HTR-8/SVneo (cell line): ENCODE results near the gene PSORS1C2.

ENCODE experiments used
- DNase-seq: peaks from one replicate; pipeline ENCODE4 v3.0.0; 2011; ENCODE audit warnings: low spot score, mixed read lengths; ENCODE audit not compliant: insufficient read length
- FAIRE-seq: peaks from 2 replicates; lab custom pipeline; 2011; peaks lifted over from hg19 to GRCh38; lab: Jason Lieb, UNC

PSORS1C2 gene

GRCh38 chr6:31144296-31144969 lies 5.6 kb upstream of the PSORS1C2 start:
- no peak for FAIRE-seq
- no peak for DNase-seq

GRCh38 chr6:31143148-31143547 lies 4.3 kb upstream of the PSORS1C2 start:
- FAIRE-seq (no peak), DNase-seq (peak; percentile 42)

GRCh38 chr6:31142361-31142761 lies 3.5 kb upstream of the PSORS1C2 start:
- DNase-seq (no peak), FAIRE-seq (no peak)

GRCh38 chr6:31140643-31141042 lies 1.8 kb upstream of the PSORS1C2 start:
- no peak for FAIRE-seq

GRCh38 chr6:31139599-31139998 lies 733 bp upstream of the PSORS1C2 start:
- DNase-seq (peak; percentile 34), FAIRE-seq (no peak)

More at GRCh38 chr6:31140643-31141042, 1.8 kb upstream of the PSORS1C2 start:
- no peak for DNase-seq

- DNase-seq (no peak), FAIRE-seq (no peak)
Measured at GRCh38 chr6:31135710-31136109, 3.2 kb downstream of the PSORS1C2 start.

DNA sequence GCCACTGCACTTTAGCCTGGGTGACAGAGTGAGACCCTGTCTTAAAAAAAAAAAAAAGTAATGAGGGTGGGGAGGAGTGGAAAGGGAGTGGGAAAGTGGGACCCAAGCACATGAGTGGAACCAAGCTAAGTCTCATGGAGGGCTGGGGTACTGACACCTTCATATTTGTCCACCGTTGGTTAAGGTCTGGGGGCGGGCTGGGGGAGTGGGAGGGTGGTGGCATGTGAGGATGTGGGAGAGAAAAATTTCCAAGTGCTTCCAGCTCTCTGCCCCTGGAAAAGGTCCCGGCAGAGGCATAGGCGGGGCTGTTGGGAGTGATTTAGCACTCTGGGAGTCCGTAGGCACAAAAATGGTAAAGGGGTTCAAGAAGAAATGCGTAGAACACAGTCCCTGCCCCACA lies 6.1 kb downstream of the PSORS1C2 start:
- DNase-seq (no peak), FAIRE-seq (no peak)

DNA sequence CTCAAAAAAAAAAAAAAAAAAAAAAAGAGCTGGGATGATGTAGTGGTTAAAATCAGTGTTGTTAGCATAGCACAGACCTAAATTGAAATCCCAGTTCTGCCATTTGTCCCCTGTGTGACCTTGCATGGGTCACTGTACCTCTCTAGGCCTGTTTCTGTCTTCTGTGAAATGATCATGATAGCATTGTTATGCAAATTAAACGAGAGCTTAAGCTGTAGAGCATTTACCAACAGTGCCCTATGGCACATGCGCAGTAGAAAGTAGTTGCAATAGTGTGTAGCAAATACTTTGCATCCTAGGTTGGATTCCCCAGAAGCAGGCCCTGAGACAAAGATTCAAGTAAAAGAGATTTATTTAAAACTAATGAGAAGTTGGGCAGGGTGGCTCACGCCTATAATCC lies 7.3 kb downstream of the PSORS1C2 start:
- DNase-seq (no peak), FAIRE-seq (no peak)

DNA sequence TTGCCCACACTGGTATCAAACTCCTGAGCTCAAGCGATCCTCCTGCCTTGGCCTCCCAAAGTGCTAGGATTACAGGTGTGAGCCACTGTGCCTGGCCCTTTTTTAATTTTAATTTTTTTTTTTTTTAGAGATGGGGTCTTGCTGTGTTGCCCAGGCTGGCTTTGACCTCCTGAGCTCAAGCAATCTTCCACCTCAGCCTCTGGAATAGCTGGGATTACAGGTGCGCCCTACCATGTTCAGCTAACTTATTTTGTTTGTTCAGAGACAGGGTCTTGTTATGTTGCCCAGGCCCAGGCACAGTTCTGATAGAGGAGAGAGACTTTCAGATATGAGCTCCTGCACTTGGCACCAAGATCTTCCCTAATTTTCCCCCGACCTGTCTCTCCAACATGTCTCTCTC lies 8.1 kb downstream of the PSORS1C2 start:
- FAIRE-seq = no peak
- DNase-seq = no peak

GRCh38 chr6:31129130-31129529 lies 9.7 kb downstream of the PSORS1C2 start:
- no peak for FAIRE-seq
- DNase-seq = no peak

DNA sequence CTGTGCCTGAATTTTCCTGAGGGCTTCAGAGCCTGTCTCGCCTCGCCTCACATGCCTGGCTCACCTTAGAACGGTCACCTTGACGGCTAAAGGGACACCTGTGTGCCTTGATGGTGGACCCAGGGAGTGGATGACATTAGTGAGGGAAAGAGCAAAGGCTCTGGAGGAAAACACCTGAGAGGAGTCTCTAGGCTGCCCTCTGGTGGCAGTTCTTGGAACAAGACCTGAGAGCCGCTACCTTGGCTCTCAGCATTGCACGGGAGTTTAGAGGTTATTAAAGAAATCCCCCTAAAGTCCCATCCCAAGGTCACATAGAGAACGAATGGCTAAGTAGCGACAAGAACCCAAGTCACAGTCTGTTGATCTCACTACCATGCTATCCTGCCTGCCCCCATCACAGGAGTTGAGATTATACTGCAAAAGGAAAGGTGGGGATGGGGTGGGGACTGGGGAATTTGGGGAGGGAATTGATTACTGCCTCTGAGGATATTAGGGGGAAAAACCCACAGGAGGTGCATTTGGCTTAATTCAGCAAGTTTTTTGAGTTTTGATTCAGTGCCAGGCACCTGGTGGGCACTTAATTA lies 10.7 kb downstream of the PSORS1C2 start:
- FAIRE-seq (no peak), DNase-seq (peak; percentile 64)

DNA sequence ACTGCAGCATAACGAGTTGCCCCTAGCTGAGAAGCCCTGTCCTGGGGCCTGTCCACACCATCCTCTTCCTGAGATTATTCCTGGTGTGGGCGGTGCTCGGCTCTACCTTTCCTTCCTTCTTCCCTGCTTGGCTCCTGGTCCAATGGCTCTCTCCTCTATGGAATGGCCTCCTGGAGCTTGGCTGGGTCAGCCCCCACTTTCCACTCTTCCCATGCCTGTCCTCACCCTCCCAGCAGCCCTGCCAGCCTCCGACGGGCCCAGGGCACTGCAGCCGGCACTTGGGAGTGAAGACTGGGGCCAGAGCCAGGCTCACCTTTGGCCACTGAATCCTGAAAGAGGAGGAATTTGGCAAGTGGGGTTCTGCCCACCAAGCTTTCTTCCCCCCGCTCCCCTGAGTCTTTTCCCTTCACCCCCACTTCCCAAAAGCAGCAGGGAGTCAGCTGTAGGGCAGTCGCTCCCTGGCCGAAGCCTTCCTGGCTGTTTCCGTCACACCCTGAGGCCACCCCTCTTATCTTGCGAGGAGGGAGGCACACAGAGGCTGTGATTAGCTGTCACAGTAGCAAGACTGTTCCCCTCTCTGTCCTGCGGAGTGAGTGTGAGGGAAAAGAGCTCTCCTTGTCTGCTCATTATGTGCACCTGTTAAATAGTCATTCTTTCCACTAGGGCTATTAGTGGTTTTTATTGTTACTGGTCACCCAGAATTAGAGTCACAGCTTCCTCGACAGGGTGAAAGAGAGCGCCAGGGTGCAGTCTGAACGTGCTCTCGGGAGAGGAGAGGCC lies 12.3 kb downstream of the PSORS1C2 start:
- FAIRE-seq (no peak), DNase-seq (no peak)

DNA sequence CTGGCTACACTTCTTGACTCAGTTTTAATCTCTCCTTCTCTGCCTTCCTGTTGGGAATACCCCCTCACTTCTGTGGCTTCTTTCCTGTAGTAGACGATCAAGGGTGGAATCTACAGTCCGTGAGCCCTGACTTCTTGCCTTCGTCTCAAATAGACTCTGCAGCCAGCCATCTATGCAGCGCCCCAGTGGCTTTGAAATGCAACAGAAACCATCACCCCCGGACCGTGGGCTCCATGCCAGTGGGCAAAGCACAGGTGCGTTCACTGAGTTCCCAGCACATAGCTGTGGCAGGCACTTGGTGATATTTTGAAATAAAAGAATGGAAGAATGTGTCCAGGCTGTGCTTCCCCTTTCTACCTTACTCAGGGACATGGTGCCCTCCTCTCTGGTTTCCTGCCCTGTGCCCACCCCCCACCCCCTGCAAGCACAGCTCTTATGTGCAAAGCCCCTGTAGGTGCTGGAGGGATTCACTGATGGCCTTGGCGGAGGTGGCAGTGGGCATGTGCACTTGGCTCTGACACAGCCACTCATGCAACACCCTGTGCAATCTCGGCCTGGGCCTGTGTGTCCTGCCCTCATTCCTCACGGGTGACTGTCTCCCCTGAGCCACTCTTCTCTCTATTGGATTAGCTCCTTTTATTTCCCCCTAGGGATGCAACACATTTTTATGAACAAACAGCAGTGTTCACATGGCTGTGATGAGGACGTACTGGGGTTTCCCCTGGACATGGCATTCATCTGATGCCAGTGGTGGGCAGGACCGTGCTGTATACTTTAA lies 13.1 kb downstream of the PSORS1C2 start:
- FAIRE-seq (no peak), DNase-seq (no peak)

DNA sequence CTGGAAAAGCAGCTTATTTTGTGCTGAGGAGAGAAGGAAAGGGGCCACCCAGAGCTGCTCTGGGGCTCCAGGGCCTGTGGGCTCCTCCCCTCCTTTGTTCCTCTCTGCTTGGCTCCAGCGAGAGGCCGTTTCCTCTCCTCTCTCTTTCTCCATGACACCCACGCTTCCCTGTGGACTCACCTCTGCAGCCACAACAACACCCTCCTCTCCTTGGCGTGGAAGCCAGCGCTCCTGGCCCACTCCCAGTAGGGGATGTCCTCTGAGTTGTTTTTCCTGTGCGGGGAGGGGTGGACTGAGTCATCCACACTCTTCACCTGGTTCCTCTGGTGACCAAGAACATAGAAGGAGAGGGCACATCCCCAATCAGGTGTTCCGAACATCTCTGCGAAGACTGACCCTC lies 13.7 kb downstream of the PSORS1C2 start:
- DNase-seq = no peak
- FAIRE-seq = no peak

DNA sequence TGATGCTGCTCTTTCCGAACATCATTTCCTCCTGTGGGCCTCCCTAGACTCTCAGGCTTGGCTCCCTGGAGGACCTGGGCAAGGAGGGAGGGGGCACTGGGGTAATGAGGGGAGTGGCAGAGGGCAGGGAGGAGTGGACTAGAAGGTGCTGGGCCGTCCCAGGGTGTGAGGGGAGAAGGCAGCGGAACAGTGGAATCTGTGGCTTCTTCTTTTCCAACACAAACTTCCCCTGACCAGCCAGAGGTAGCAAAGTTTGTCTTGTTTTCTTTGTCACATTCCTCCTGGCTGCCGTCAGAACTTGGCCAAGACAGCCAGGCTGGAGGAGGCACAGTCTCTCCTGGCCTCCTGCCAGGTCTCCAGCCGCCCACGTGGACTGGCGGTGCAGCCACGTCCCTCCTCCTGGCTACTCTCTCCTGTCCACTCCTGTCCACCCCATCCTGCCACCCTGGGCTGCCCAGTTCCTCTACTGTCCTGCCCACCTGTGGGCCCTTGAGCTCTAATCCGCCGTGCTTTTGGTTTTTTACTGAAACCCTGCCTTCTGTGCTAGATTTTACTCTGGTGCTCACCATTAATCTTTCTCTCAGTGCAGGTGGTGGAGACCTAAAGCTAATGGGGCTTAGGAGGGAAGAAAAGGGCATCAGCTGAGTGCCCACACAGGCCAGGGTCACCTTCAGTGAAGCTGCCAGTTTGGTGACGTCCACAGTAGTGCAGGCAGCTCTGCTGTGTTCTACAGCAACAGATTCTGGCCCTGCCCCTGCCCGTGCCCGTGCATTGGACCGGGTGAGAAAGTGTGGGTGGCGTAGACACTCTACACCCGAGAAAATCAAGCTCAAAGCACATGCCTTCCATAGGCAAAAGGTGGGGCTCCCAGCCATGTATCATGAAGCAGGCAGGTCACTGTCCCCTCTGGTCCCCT lies 15.8 kb downstream of the PSORS1C2 start:
- DNase-seq = peak; percentile 92
- FAIRE-seq = peak; percentile 97

- FAIRE-seq = no peak
Measured at GRCh38 chr6:31121131-31121790, 17.6 kb downstream of the PSORS1C2 start.

DNA sequence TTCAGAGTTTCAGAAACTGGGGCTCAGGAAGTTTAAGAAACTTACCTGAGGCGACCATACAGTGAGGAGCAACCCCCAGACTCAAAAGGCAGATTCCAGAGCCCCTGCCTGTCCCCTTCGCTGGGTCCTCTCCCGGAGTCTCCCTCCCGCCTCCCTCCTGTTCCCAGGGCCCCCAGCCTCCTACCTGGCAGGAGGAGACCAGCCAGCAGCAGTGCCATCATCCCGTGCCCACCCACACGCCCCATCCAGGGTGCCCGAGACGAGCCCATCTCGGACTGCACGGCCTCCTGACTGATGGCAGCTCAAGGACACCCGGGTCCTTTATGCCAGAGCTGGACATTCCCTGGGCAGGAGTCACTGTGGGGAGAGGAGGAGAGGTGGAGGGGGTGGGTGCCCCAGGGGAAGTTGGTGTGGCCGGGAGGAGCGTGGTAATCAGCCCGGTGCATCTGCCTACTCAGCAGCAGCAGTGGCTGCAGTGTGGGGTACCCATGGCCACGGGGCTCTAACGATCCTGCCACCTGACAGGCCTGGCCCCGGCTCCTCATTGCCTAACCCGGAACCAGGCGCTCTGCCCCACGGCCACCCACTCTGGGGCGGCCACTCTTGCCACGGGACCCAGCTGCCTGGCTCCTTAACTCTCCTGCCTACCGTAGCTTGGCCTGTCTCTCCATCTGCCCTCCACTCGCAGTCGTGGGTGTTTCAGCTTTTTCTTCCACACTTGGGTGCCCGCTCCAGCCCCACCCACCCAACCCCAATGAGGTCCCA lies 18.5 kb downstream of the PSORS1C2 start, which contains the start of gene CDSN:
CDSN (minus strand) TSS at position 296 of the 765 bp plus-strand sequence; CDS start at position 269, 27 bp downstream.
- FAIRE-seq (no peak), DNase-seq (no peak)

More at GRCh38 chr6:31121131-31121790, 17.6 kb downstream of the PSORS1C2 start:
- no peak for DNase-seq

DNA sequence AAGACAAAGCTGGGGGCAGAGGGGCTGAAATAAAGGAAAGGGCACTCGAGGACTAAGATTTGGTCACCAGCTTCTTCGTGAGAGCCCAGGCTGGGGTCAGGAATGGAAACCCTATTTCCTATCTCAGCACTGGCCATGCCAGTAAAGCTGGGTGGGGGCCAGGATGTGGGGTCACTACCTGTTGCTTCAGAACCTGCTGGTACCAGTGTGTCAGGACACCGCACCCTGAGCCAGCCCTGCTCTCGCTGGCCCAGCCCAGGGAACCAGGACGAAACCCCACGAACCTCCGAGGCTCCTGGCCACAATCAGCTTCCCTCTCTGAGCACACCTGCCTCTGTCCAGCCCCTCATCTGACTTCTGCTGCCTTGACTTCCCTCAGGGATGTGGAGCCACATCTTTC lies 20.7 kb downstream of the PSORS1C2 start:
- DNase-seq = no peak
- FAIRE-seq = no peak
